CD4-positive, alpha-beta T cell treated with Interleukin-12 subunit alpha and Interleukin-12 subunit beta, for 1 hour (primary cell): ENCODE data around the gene CFAP300.
A peak's percentile ranks its signal among the peaks of the same experiment; 100 is the strongest.

Experiments
- DNase-seq: peaks from one replicate; pipeline ENCODE4 v3.0.0-alpha.2; 2020

Gene CFAP300

GRCh38 chr11:102079625-102080024 lies 32.4 kb downstream of the CFAP300 start:
- no peak for DNase-seq

DNA sequence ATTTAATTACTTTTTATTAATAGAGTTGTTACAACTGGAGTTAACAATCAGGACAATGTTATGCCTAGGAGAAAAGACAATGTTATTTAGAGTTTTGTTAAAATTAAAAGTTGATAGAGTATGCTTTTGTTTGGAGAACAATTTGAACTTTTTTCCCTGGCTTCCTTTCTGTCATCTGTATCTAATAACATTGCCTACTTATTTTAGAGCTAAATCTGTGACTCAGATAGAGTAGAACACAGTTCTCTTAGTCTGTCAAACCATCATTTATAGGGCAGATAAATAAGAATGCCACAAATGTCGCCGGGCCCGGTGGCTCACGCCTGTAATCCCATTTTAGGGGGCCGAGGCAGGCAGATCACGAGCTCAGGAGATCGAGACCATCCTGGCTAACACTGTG lies 34.1 kb downstream of the CFAP300 start:
- no peak for DNase-seq

- no peak for DNase-seq
Observed at GRCh38 chr11:102085864-102086551, 38.8 kb downstream of the CFAP300 start.

GRCh38 chr11:102097186-102097585 lies 49.9 kb downstream of the CFAP300 start:
- DNase-seq = no peak

GRCh38 chr11:102099755-102100154 lies 52.5 kb downstream of the CFAP300 start:
- no peak for DNase-seq

GRCh38 chr11:102108734-102109440 lies 61.6 kb downstream of the CFAP300 start:
- DNase-seq = no peak

- DNase-seq = peak; percentile 67
Observed at GRCh38 chr11:102109896-102110760, 62.9 kb downstream of the CFAP300 start, which contains the start of gene YAP1. YAP1 (plus strand) TSS chr11:102110447; CDS start chr11:102110849, 402 bp downstream.

DNA sequence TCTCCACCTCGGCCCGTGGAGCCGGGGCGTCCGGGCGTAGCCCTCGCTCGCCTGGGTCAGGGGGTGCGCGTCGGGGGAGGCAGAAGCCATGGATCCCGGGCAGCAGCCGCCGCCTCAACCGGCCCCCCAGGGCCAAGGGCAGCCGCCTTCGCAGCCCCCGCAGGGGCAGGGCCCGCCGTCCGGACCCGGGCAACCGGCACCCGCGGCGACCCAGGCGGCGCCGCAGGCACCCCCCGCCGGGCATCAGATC lies 63.4 kb downstream of the CFAP300 start:
- no peak for DNase-seq

DNA sequence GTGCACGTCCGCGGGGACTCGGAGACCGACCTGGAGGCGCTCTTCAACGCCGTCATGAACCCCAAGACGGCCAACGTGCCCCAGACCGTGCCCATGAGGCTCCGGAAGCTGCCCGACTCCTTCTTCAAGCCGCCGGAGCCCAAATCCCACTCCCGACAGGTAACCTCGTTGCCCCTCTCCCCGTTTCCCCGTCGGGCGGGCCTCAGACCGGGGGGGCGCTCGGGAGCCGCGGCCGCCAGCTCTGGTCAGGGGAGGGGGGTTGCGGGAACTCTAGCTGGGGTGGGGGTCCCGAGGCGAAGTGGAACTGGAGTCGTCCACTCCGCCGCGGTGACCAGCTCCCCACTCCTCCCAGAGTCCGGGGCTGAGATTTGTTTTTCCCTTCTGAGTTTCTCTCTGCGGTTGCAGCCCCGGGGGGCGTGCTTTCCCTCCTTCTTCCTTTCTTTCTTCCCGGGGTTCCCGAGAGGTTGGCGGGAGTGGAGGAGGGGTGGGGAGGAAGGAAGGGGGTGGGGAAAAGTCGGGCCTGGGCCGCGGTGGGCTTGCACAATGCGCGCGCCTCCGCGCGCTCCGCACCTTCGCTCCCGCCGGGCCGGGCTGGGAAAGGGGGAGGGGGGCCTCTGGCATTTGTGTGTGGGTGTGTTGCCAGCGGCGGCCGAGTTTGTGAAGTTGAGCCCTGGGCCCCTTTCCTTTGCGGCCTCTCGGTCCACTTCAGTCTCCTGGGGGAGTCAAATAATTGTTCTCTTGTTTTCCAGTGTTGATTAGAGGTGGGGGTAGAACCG lies 64.0 kb downstream of the CFAP300 start:
- peak; percentile 5 for DNase-seq

DNA sequence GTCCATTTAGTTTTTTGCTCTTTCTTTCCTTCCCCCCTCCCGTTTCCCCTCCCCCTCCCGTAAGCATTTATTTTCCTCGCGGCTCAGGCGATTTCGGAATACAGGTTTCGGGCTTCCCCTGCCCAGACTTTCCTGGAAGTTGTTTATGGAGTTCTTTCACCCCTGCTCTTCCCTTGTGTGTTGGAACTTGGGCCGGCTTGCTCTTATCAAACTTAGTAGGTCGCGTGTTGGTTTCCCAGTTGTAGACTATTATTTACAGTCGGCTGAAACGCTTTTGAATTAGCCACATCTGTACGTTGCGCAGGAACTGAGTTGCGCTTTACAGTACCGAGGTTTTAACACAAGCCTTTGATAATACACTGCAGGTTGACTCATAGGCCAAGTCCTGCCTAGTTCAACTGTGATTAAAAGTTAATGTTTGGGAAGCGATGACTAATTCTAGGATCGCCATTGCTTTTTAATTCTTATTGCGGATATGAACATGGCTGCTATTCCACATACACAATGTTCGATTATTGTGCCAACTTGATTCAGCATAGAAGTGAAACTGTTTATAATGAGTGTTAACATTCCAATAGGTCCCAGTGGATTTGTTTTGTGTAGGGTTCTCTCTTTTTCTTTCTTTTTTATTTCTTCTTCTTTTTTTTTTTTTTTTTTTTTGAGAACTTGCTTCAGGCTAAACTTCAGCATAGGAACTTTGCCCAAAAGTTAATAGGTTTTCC lies 64.7 kb downstream of the CFAP300 start:
- DNase-seq = peak; percentile 23

- DNase-seq = no peak
Observed at GRCh38 chr11:102112509-102112821, 65.2 kb downstream of the CFAP300 start.

DNA sequence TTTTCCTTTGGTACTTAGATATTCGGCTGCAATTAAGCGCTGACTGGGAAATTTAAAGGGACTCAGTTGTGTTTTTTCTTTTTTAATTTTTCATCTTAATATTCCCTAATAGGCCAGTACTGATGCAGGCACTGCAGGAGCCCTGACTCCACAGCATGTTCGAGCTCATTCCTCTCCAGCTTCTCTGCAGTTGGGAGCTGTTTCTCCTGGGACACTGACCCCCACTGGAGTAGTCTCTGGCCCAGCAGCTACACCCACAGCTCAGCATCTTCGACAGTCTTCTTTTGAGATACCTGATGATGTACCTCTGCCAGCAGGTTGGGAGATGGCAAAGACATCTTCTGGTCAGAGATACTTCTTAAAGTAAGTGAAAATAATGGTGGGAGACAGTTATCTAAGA lies 66.8 kb downstream of the CFAP300 start:
- DNase-seq = no peak

- no peak for DNase-seq
Observed at GRCh38 chr11:102115557-102115956, 68.3 kb downstream of the CFAP300 start.

DNA sequence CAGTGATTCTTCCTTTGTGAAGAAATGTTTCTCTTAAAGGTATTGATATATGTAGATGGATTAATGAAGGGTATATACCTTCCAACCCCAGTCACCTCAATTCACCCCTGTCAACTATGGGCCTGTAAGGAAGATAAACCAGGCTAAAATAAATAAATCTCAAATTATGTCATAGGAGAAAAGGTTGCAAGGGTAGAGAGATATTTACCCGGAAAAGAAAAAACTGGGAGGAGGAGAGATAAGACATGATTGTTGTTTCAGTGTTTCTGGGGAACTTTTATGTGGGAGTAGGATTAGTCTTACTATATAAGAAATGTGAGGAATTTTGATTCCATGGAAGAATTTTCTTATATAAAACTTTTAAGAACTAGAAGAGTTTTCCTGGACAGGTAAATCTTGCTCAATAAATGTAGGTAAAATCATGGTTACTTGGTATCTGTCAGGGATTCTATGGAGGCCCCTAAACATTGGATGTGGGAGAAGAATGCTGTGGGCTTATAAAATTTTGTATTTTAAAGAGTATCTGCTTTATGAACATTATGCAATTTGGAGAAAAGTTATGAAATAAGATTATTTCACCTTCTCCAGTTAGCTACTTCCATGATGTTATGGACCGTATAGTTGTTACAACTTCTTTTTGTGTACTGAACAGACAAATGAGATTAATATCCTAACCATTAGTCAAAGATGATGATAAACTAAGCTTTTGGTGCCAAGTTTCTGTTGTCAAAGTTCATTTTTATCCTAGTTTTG lies 69.4 kb downstream of the CFAP300 start:
- no peak for DNase-seq

DNA sequence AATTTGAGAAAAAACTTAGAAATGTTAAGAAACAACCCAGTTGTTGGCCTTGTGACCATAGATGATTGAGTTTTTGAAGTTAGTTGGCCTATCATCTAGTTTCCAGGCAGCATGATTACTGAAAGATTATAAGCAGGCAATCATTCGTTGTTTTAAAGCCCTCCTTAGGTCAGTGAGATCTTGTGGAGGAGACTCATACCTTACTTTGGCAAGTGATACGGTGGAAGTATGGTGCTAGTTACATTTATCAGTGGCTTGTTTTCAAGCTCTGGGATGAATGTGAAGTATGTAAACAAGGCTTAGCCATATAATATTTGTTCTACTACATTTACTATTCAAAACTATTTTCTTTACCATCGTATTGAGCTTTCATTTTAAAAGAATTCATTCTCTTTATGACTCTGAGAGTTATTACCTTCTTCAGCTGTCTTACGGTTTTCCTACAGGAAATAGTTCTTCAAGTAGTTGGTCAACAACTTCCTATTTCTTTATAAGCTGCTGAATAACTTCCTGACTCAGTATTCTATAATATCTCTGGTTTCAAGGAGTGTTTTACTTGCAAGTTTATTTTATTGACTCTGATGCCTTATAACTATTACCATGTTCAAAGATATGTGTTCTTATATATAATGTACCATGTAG lies 70.4 kb downstream of the CFAP300 start:
- DNase-seq = no peak

DNA sequence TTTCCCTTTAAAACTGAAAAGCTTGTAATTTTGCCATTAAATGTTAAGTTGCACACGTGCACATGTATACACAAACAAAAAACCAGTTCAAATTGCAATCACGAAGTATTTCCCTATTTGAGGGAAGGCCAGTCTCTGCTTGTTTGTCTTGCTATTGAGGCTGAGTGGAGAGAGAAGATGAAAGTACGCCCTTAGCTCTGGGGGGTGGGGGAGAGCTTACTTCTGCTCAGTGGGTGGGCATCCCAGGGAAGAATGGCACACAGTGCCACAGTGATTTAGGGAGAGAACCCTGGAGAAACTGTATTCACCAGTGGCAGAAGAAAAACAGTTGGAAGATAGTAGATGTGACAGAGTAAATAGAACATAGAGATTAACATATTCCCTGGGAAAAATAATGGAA lies 71.7 kb downstream of the CFAP300 start:
- no peak for DNase-seq

DNA sequence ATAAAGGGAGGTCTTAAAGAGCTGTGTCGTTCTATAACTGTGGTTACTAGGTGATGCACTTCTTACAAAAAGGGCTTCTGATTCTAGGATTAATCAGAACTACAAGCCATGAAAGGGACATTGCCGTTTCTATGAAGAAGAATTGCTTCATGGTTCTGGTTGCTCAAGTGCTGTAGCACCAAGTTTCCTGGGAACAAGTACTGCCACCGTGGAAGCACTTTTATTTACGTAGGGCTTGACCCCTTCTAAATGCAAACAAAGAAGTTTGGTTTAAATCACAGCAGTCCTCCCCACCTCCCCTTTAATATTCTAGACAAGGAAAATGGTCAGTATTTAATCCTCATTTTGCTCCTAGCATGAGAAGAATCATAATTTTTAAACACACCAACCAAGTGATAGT lies 72.8 kb downstream of the CFAP300 start:
- no peak for DNase-seq

- no peak for DNase-seq
Observed at GRCh38 chr11:102120437-102120973, 73.3 kb downstream of the CFAP300 start.

GRCh38 chr11:102121329-102121728 lies 74.1 kb downstream of the CFAP300 start:
- DNase-seq = no peak
